Measurements from ENCODE around the gene PBX4. TPM values are rescaled to one million over a fixed set of nuclear protein-coding genes. Genes with fewer than 3 reads are reported as not detected.

PBX4 gene
- total RNA-seq, 1 donor = 1.7 TPM

- H3K4me3 ChIP-seq (ENCODE audit: low read depth, low read length) = no peak overlapping the region
- no peak for TF ChIP-seq CTCF (IDR thresholded peaks at IDR 0.05; ENCODE audit: insufficient read depth, low read depth, low read length)
- no peak for DNase-seq (ENCODE audit: low read depth)
Measured at GRCh38 chr19:19637523-19638251, 19.2 kb upstream of the PBX4 start.

DNA sequence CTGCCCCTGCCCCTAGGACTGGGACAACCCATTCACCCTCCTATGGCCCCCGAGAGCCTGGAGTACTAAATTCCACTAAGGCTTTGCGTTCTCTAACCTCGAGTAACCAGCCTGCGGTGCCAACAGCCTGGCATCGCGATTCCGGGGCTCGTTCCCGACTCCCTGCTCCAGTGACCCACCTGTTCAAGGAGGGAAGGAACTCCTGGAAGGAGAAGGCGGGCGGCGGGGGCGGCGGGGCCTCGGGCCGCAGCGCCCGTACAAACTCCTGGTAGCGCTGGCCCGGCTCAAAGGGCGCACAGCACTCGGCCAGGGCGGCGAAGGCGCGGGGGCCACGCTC is 18.7 kb upstream of the PBX4 start:
- no peak for DNase-seq (ENCODE audit: low read depth)
- no peak for TF ChIP-seq CTCF (IDR thresholded peaks at IDR 0.05; ENCODE audit: insufficient read depth, low read depth, low read length)
- no peak overlapping the region for H3K4me3 ChIP-seq (ENCODE audit: low read depth, low read length)

GRCh38 chr19:19636573-19637185 is 18.2 kb upstream of the PBX4 start:
- no peak for TF ChIP-seq CTCF (IDR thresholded peaks at IDR 0.05; ENCODE audit: insufficient read depth, low read depth, low read length)
- no peak overlapping the region for H3K4me3 ChIP-seq (ENCODE audit: low read depth, low read length)
- no peak for DNase-seq (ENCODE audit: low read depth)

GRCh38 chr19:19635313-19635702 is 16.8 kb upstream of the PBX4 start:
- no peak for DNase-seq (ENCODE audit: low read depth)
- H3K4me3 ChIP-seq (ENCODE audit: low read depth, low read length) = no peak overlapping the region
- no peak for TF ChIP-seq CTCF (IDR thresholded peaks at IDR 0.05; ENCODE audit: insufficient read depth, low read depth, low read length)

GRCh38 chr19:19634516-19635312 is 16.2 kb upstream of the PBX4 start:
- DNase-seq (ENCODE audit: low read depth) = no peak
- TF ChIP-seq CTCF (IDR thresholded peaks at IDR 0.05; ENCODE audit: insufficient read depth, low read depth, low read length) = no peak
- H3K4me3 ChIP-seq (ENCODE audit: low read depth, low read length) = no peak overlapping the region

DNA sequence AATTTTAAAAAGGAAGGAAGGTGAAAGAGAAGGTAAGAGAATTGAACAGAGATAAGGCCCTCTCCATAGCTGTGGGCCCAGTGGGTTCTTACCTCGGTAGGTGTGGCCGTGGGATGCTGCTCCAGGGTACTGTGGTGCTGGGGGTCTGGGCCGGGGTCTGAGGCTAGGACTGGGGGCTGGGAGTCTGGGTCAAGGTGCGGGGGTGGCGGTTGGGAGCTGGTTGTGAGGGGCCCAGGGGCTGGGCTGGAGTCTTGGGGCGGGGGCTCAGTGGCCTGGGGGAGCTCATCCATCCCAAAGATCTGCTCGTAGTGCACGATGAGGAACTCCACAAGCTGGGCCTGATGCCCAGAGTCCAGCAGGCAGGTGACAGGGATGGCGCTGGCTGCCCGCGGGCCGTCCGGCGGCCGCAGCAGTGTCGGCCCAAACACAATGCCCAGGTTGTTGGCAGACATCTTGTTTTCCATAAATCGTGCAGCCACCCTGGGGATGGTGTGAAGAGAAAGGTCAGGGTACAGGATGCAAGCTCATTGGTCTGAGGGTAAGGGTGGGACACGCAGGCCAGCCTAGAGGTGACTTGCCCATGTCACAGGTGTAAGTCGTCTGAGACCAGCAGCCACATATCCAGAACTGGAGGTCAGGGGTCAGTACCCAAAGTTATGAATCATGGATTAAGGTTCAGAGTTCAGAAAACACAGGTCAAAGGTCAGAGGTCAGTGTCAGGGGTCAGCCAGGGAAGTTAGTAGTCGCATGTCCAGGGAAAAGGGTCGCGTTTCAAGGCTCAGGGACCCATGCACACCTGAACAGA is 15.4 kb upstream of the PBX4 start:
- no peak for DNase-seq (ENCODE audit: low read depth)
- no peak for TF ChIP-seq CTCF (IDR thresholded peaks at IDR 0.05; ENCODE audit: insufficient read depth, low read depth, low read length)
- no peak overlapping the region for H3K4me3 ChIP-seq (ENCODE audit: low read depth, low read length)

Measured in fibroblast of villous mesenchyme (primary cell).